ENCODE results near the gene ZNF778.
"Not testable (repeated sequence)": the region's sequence is repeated elsewhere in the genome, so short reads cannot be mapped to it uniquely, and the experiment has no call there.

The ZNF778 gene

GRCh38 chr16:89187032-89187769 lies 30.3 kb upstream of the ZNF778 start:
- DNase-seq (ENCODE audit: low read depth, low spot score) = no peak

DNA sequence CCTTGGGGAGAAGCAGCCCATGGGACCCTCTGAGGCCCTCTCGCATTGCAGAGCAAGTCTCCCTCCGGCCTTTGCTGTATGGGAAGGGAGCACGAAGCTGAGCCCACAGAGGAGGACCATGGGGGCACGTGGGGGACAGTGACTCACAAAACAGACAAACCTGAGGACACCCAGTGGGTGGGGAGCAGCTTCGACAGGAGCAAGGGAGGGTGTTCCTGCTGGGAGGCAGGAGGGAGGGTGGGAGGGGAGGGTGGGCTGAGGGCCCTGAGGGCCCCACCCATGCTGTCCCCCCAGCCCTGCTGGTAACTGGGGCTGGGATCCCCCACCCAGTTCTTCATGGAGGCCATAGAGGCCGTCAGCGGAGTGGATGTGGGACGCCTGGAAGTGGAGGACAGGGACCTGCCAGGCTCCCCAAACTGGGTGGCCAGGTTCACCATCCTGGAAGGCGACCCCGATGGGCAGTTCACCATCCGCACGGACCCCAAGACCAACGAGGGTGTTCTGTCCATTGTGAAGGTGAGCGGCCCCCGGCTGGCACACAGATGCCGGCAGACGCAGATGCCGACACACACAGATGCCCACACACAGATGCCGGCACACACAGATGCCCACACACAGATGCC lies 29.6 kb upstream of the ZNF778 start:
- DNase-seq (ENCODE audit: low read depth, low spot score) = no peak
- no peaks in the 10 kb centered on the region for H3K9me3 ChIP-seq (ENCODE audit: low read depth, low read length)
- TF ChIP-seq POLR2AphosphoS5 (IDR thresholded peaks at IDR 0.05; ENCODE audit: borderline replicate concordance, low read depth, low read length) = no peak
- no peak for TF ChIP-seq EZH2 (IDR thresholded peaks at IDR 0.05)
- TF ChIP-seq FOXP2 (optimal IDR thresholded peaks at IDR 0.05; ENCODE audit: control extremely low read depth, extremely low read length, insufficient read depth) = no peak
- no peak overlapping the region for H3K9ac ChIP-seq (ENCODE audit: insufficient read length)
- H3K36me3 ChIP-seq (ENCODE audit: insufficient read depth, low read length) = no peaks in the 10 kb centered on the region
- H3K27ac ChIP-seq = no peak overlapping the region
- no peak overlapping the region for H3K4me3 ChIP-seq

More at GRCh38 chr16:89187032-89187769, 30.3 kb upstream of the ZNF778 start:
- Histone ChIP-seq H3K36me3 (ENCODE audit: insufficient read depth, low read length) (no peaks in the 10 kb centered on the region), H3K27ac (no peak overlapping the region), H3K4me3 (no peak overlapping the region), H3K9me3 (ENCODE audit: low read depth, low read length) (no peaks in the 10 kb centered on the region), H3K9ac (ENCODE audit: insufficient read length) (no peak overlapping the region)
- TF ChIP-seq FOXP2 (optimal IDR thresholded peaks at IDR 0.05; ENCODE audit: control extremely low read depth, extremely low read length, insufficient read depth) = no peak
- no peak for TF ChIP-seq POLR2AphosphoS5 (IDR thresholded peaks at IDR 0.05; ENCODE audit: borderline replicate concordance, low read depth, low read length)
- TF ChIP-seq EZH2 (IDR thresholded peaks at IDR 0.05) = no peak

DNA sequence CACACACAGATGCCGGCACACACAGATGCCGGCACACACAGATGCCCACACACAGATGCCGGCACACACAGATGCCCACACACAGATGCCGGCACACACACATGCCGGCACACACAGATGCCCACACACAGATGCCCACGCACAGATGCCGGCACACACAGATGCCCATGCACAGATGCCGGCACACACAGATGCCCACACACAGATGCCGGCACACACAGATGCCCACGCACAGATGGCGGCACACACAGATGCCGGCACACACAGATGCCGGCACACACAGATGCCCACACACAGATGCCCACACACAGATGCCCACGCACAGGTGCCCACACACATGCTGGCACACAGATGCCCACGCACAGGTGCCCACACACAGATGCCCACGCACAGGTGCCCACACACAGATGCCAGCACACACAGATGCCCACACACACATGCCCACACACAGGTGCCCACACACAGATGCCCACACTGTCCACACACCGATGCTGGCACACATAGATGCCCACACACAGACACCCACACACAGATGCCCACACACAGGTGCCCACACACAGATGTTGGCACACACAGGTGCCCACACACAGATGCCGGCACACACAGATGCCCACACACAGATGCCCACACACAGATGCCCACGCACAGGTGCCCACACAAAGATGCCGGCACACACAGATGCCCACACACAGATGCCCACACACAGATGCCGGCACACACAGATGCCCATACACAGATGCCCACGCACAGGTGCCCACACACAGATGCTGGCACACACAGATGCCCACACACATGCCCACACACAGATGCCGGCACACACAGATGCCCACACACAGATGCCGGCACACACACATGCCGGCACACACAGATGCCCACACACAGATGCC lies 28.8 kb upstream of the ZNF778 start:
- not testable (repeated sequence) for H3K36me3 ChIP-seq (ENCODE audit: insufficient read depth, low read length); DNase-seq (ENCODE audit: low read depth, low spot score); H3K9me3 ChIP-seq (ENCODE audit: low read depth, low read length); H3K27ac ChIP-seq; H3K4me3 ChIP-seq; H3K9ac ChIP-seq (ENCODE audit: insufficient read length)

DNA sequence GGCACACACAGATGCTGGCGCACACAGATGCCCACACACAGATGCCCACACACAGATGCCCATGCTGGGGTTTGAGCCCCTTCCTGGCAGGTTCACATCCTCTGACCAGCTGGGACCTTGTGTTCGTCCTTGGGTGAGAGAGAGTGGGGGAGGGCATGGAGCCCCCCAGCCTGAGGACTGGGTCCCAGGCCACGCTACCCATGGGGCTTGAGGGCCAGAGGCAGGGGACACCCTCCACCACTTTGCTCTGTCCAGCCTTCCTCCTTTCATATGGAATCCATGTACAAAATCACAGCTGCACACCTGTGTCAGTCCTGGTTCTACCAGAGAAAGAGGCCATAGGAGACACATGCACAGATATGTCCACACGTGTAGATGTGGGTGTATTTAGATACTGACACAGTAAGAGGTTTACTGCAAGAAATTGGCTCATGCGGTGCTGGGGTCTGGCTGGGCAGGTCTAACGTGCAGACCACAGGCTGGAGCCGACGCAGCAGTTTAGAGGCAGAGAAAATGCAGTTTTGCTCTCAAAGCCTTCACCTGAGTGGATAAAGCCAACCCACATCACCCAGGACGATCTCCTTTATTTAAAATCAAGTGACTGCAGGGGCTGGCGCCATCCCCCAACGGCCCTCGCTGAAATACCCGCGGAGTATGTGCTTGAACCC lies 28.0 kb upstream of the ZNF778 start:
- TF ChIP-seq EZH2 (IDR thresholded peaks at IDR 0.05) = no peak
- no peak overlapping the region for H3K9ac ChIP-seq (ENCODE audit: insufficient read length)
- no peaks in the 10 kb centered on the region for H3K9me3 ChIP-seq (ENCODE audit: low read depth, low read length)
- H3K36me3 ChIP-seq (ENCODE audit: insufficient read depth, low read length) = no peaks in the 10 kb centered on the region
- H3K4me3 ChIP-seq = no peak overlapping the region
- no peak overlapping the region for H3K27ac ChIP-seq
- no peak for DNase-seq (ENCODE audit: low read depth, low spot score)

GRCh38 chr16:89190150-89190958 lies 27.1 kb upstream of the ZNF778 start:
- TF ChIP-seq FOXP2 (optimal IDR thresholded peaks at IDR 0.05; ENCODE audit: control extremely low read depth, extremely low read length, insufficient read depth) = no peak
- TF ChIP-seq EZH2 (IDR thresholded peaks at IDR 0.05) = no peak
- no peak for TF ChIP-seq POLR2AphosphoS5 (IDR thresholded peaks at IDR 0.05; ENCODE audit: borderline replicate concordance, low read depth, low read length)
- H3K27ac ChIP-seq = no peak overlapping the region
- H3K9me3 ChIP-seq (ENCODE audit: low read depth, low read length) = no peaks in the 10 kb centered on the region
- no peak overlapping the region for H3K9ac ChIP-seq (ENCODE audit: insufficient read length)
- H3K4me3 ChIP-seq = no peak overlapping the region
- DNase-seq (ENCODE audit: low read depth, low spot score) = no peak
- H3K36me3 ChIP-seq (ENCODE audit: insufficient read depth, low read length) = no peaks in the 10 kb centered on the region

GRCh38 chr16:89191033-89191900 lies 26.2 kb upstream of the ZNF778 start:
- H3K4me3 ChIP-seq = no peak overlapping the region
- DNase-seq (ENCODE audit: low read depth, low spot score) = no peak
- TF ChIP-seq FOXP2 (optimal IDR thresholded peaks at IDR 0.05; ENCODE audit: control extremely low read depth, extremely low read length, insufficient read depth) (no peak), POLR2AphosphoS5 (IDR thresholded peaks at IDR 0.05; ENCODE audit: borderline replicate concordance, low read depth, low read length) (no peak), EZH2 (IDR thresholded peaks at IDR 0.05) (no peak)
- no peak overlapping the region for H3K9ac ChIP-seq (ENCODE audit: insufficient read length)
- H3K36me3 ChIP-seq (ENCODE audit: insufficient read depth, low read length) = no peaks in the 10 kb centered on the region
- no peaks in the 10 kb centered on the region for H3K9me3 ChIP-seq (ENCODE audit: low read depth, low read length)
- no peak overlapping the region for H3K27ac ChIP-seq

DNA sequence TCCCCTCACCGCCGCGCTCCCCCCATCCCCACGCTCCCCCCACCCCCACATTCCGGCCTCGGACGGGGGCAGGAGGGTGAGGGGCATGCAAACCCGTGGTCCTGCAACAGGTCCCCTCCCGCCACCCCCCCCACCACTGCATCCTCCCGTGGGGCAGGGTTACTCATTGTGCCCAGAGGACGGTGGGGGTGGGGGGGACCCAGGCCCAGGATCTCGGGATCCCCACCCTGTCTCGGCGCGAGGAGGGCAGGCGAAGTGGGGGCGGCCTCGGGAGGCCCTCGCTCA lies 25.7 kb upstream of the ZNF778 start:
- no peaks in the 10 kb centered on the region for H3K36me3 ChIP-seq (ENCODE audit: insufficient read depth, low read length)
- no peak for DNase-seq (ENCODE audit: low read depth, low spot score)
- TF ChIP-seq POLR2AphosphoS5 (IDR thresholded peaks at IDR 0.05; ENCODE audit: borderline replicate concordance, low read depth, low read length) = no peak
- peak overlapping the region; percentile 59; the same call in 1 of the 2 replicates for H3K4me3 ChIP-seq
- no peaks in the 10 kb centered on the region for H3K9me3 ChIP-seq (ENCODE audit: low read depth, low read length)
- H3K9ac ChIP-seq (ENCODE audit: insufficient read length) = no peak overlapping the region
- H3K27ac ChIP-seq = no peak overlapping the region

GRCh38 chr16:89192186-89192955 lies 25.1 kb upstream of the ZNF778 start:
- DNase-seq (ENCODE audit: low read depth, low spot score); H3K27ac ChIP-seq; H3K36me3 ChIP-seq (ENCODE audit: insufficient read depth, low read length); H3K9ac ChIP-seq (ENCODE audit: insufficient read length); H3K9me3 ChIP-seq (ENCODE audit: low read depth, low read length): not testable (repeated sequence)
- peak overlapping the region; percentile 59; the same call in 1 of the 2 replicates for H3K4me3 ChIP-seq
